BJ (cell line): ENCODE data around the gene FBXO28. TPM values are rescaled to one million over a fixed set of nuclear protein-coding genes. Genes with fewer than 3 reads are reported as not detected.

Experiments
- CTCF ChIA-PET: fragments of 350-600 bp; formaldehyde crosslinking; extraction: SDS; loops from one replicate; lab custom pipeline; 2021; ENCODE audit warnings: antibody characterized with exemption, inconsistent platforms; lab: Yijun Ruan, JAX
- POLR2A ChIA-PET: fragments of 300-600 bp; sonication (Branson Sonifier 250); formaldehyde crosslinking; extraction: SDS; loops from one replicate; lab custom pipeline; 2021; ENCODE audit warnings: antibody characterized with exemption; lab: Charles Lee
- DNase-seq: peaks from one replicate; pipeline ENCODE4 v3.0.0-alpha.2; 2011; ENCODE audit warnings: low read depth
- H3K27me3 ChIP-seq: 2 replicates; pipeline ENCODE4 v1.6.0; 2011; ENCODE audit warnings: low read length; ENCODE audit not compliant: control insufficient read depth, insufficient read depth
- H3K36me3 ChIP-seq: 2 replicates; pipeline ENCODE4 v1.5.1; 2011; ENCODE audit warnings: low read length; ENCODE audit not compliant: control insufficient read depth, insufficient read depth
- H3K4me3 ChIP-seq: 2 replicates; pipeline ENCODE4 v1.5.1; 2011; ENCODE audit warnings: low read depth, mild to moderate bottlenecking, control low read depth, low read length
- polyA minus RNA-seq: library from RNA; depleted of rRNA, polyadenylated mRNA; stranded (reverse); fragments of >200 nt; gene quantifications from 2 replicates; pipeline ENCODE4 v1.2.3, GENCODE V29; 2011; rRNA and poly(A)+ RNA removed
- polyA plus RNA-seq: library from polyadenylated mRNA; depleted of rRNA; stranded (reverse); fragments of >200 nt; gene quantifications from 2 replicates; pipeline ENCODE4 v1.2.3, GENCODE V29; 2011; rRNA removed
- TF ChIP-seq, protein P1 (sequence below): IDR thresholded peaks from 2 replicates; pipeline ENCODE4 v1.5.1; 2011; ENCODE audit warnings: low read depth, mild to moderate bottlenecking, control low read depth, inconsistent platforms, low read length, moderate library complexity; ENCODE audit not compliant: insufficient read depth

Gene FBXO28, protein sequence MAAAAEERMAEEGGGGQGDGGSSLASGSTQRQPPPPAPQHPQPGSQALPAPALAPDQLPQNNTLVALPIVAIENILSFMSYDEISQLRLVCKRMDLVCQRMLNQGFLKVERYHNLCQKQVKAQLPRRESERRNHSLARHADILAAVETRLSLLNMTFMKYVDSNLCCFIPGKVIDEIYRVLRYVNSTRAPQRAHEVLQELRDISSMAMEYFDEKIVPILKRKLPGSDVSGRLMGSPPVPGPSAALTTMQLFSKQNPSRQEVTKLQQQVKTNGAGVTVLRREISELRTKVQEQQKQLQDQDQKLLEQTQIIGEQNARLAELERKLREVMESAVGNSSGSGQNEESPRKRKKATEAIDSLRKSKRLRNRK
- 10.8 and 20.1 TPM in 2 replicates for polyA plus RNA-seq
- polyA minus RNA-seq, result 11.2 and 13.1 TPM in 2 replicates

DNA sequence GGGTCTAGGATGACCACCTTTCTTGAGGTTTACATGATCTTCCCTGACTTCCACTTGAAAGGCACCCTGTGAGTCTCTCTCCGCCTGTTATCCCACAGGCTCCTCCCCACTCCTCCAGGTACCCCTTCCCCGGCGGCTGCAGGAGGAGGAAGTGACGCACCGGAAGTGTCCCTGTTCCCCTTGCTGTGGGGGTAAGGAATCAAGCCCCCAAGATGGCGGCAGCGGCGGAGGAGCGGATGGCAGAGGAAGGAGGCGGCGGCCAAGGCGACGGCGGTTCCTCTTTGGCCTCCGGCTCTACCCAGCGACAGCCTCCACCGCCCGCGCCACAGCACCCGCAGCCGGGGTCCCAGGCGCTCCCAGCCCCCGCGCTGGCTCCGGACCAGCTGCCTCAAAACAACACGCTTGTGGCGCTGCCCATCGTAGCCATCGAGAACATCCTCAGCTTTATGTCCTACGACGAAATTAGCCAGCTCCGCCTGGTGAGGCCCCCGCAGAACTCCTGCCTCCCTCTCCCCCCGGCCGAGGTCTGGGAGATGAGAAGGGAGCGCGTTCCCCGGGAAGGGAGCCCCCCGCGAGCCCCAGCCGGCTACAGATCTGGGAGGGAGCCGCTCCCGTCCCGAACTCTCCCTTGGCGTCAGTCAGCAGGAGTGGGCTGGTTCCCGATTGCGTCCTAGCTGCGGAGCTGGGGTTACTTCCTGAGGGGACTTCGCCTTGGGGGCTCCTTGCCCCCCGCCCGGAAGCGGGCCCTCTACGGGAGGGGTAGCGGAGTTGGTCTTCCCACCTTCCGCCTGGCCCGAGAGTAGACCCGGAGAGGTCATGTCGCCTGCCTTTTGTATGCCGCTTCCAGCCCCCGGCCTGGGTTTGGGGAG is at the start of gene FBXO28:
TSS of gene FBXO28 (plus strand) at position 194 of the 869 bp plus-strand sequence. CDS start at position 213, 19 bp downstream.
- Histone ChIP-seq H3K27me3 (peaks cover 2% of the 10 kb centered on the region; the same call in 1 of the 2 replicates), H3K4me3 (peak within 1 kb of the TSS; percentile 98), H3K36me3 (no peaks in the 10 kb centered on the region)
- peak; percentile 60 for DNase-seq
- ChIA-PET CTCF (interaction anchor here (0.5 to 1.2 kb wide), 3 partner anchors 8 to 219 kb away, joined by 3 to 6 read pairs (median 4); no protein-coding TSS in a partner anchor), POLR2A (no interaction called here)
- TF ChIP-seq, protein P1, sequence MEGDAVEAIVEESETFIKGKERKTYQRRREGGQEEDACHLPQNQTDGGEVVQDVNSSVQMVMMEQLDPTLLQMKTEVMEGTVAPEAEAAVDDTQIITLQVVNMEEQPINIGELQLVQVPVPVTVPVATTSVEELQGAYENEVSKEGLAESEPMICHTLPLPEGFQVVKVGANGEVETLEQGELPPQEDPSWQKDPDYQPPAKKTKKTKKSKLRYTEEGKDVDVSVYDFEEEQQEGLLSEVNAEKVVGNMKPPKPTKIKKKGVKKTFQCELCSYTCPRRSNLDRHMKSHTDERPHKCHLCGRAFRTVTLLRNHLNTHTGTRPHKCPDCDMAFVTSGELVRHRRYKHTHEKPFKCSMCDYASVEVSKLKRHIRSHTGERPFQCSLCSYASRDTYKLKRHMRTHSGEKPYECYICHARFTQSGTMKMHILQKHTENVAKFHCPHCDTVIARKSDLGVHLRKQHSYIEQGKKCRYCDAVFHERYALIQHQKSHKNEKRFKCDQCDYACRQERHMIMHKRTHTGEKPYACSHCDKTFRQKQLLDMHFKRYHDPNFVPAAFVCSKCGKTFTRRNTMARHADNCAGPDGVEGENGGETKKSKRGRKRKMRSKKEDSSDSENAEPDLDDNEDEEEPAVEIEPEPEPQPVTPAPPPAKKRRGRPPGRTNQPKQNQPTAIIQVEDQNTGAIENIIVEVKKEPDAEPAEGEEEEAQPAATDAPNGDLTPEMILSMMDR, result no peak

DNA sequence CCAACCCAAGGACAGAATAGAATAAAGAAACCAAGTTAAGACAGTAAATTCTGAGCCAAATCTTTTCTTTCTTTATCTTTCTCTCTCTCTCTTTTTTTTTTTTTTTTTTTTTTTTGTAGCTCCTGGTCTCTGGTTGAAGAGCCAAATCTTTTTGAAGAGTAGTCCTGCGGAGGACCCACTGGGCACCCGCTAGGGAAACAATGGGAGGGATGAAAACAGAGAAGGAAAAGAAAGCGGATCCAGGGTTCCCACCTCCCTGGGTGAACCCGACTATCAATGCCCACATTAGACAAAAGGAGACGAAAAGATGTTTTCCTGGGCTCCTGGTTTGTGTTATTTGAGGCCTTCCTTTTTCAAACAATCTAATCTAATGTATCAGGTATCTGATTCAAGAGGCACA is 49.8 kb upstream of the FBXO28 start:
- DNase-seq, result no peak
- POLR2A ChIA-PET, result no interaction called here
- no peak overlapping the region for H3K4me3 ChIP-seq
- TF ChIP-seq, protein P1, result no peak
- H3K27me3 ChIP-seq, result no peaks in the 10 kb centered on the region
- CTCF ChIA-PET, result interaction anchor here (0.8 to 2.3 kb wide), 4 partner anchors 13 to 52 kb away, joined by 3 to 11 read pairs (median 4); no protein-coding TSS in a partner anchor
- no peaks in the 10 kb centered on the region for H3K36me3 ChIP-seq

DNA sequence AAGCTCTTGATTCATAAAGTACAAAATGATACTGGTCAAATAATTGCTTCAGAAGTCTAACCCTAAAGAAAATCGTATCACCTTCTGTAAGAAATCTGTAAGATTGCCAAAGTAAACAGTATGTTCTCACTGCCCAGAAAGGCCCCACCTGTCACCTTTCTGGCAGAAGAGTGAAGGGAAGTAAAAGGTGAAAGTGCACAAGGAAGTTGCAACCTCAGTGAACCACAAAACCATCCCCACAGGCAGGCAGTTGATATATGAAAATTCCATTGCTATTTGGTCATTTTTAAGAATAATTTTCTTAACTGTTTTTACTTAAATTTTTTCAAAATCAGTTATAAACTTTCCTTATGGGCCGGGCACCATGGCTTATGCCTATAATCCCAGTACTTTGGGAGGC is 48.5 kb upstream of the FBXO28 start:
- ChIA-PET CTCF (interaction anchor here (1.6 to 2.3 kb wide), 2 partner anchors 14 to 51 kb away, joined by 3 to 11 read pairs; no protein-coding TSS in a partner anchor), POLR2A (interaction anchor here (0.5 to 0.6 kb wide), 2 partner anchors 125 to 726 kb away, joined by 4 read pairs; no protein-coding TSS in a partner anchor)
- DNase-seq, result no peak
- Histone ChIP-seq H3K4me3 (no peak overlapping the region), H3K36me3 (no peaks in the 10 kb centered on the region), H3K27me3 (no peaks in the 10 kb centered on the region)
- TF ChIP-seq, protein P1, result no peak

DNA sequence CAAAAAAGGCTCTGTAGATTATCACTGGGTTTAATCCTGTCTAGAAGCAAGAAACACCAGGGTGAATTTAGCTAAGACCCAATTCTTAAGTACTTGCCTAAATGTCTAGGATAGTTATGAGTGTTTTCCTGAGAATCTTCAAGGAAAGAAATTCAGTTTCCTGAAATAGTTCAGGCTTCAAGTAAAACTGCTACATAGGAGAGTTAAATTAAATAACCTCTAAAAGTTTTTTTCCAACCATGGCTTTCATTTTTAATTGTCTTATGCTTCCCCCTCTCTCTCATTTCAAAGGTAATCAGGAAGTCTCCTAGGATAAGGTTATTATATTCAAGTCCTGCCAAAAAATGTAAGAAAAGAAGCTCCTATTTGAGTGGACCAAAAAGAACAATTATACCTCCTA is 46.7 kb upstream of the FBXO28 start:
- ChIA-PET POLR2A (no interaction called here), CTCF (interaction anchor here (1.3 to 2.1 kb wide), 3 partner anchors 10 to 17 kb away, joined by 4 to 13 read pairs (median 5); no protein-coding TSS in a partner anchor)
- TF ChIP-seq, protein P1, result no peak
- Histone ChIP-seq H3K4me3 (no peak overlapping the region), H3K27me3 (no peaks in the 10 kb centered on the region), H3K36me3 (no peaks in the 10 kb centered on the region)
- DNase-seq, result no peak
